Sigmoid colon (tissue), 4 donors: Measurements from ENCODE around the gene BAIAP3.

Experiments
- EP300 ChIP-seq, 4 donors: sonication (generic); formaldehyde crosslinking; IDR thresholded peaks; one replicate each; pipeline ENCODE4 v1.6.1; 2017; ENCODE audit warnings: antibody characterized with exemption in 4 of 4
- POLR2A ChIP-seq, 2 donors: fragments of 450-650 bp; IDR thresholded peaks; one replicate each; pipeline ENCODE4 v1.6.1; 2016; ENCODE audit warnings: antibody characterized with exemption in 2 of 2, mild to moderate bottlenecking in 2 of 2, moderate library complexity in 2 of 2
- TF ChIP-seq, protein P1 (sequence below), 4 experiments: fragments of 450-650 bp in 3 of 4; fragments of 200-600 bp in 1 of 4; IDR thresholded peaks; one replicate each; pipeline ENCODE4 v1.5.1; 2016 to 2019; ENCODE audit warnings: antibody characterized with exemption in 4 of 4, mild to moderate bottlenecking in 3 of 4, moderate library complexity in 2 of 4

DNA sequence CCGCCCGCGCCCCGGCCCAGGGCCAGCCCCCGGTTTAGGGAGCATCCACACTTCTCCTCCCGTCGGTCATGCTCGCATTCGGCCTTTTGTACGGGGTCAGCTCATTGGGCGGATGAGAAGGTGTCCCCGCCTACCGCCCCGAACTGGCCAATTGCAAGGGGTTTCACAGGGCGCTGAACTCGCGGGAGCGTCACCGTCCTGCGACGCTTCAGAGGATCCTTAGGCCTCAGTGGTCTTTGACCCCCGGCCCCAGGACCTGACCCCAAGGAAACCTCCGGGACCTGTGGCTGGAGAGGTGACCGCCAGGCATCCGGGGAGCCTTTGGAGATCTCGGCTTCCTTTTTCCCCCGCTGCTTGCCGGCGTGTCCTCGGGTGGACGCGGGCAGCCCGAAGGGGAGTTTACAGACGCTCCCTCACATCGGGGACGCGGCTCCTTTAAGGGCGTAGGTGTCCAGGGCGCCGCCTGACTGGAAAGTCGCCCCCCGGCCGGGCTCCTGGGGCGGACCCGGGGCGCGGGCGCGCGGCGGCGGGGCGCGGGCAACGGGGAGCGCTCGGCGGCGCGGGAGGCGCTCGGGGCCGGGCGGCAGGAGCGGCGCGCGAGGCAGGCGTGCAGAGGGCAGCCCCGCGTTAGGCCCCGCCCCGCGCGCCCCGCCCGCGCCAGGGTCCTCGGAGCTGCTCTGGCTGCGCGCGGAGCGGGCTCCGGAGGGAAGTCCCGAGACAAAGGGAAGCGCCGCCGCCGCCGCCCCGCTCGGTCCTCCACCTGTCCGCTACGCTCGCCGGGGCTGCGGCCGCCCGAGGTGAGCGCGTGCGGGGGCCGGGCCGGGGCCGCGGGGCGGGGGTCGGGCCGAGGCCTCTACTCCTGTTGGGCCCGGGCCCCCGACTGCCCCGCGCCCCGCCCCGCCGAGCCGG is 24.2 kb upstream of the BAIAP3 start, which contains the start of gene UBE2I:
- TF ChIP-seq, protein P1, sequence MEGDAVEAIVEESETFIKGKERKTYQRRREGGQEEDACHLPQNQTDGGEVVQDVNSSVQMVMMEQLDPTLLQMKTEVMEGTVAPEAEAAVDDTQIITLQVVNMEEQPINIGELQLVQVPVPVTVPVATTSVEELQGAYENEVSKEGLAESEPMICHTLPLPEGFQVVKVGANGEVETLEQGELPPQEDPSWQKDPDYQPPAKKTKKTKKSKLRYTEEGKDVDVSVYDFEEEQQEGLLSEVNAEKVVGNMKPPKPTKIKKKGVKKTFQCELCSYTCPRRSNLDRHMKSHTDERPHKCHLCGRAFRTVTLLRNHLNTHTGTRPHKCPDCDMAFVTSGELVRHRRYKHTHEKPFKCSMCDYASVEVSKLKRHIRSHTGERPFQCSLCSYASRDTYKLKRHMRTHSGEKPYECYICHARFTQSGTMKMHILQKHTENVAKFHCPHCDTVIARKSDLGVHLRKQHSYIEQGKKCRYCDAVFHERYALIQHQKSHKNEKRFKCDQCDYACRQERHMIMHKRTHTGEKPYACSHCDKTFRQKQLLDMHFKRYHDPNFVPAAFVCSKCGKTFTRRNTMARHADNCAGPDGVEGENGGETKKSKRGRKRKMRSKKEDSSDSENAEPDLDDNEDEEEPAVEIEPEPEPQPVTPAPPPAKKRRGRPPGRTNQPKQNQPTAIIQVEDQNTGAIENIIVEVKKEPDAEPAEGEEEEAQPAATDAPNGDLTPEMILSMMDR (IDR thresholded peaks at IDR 0.05) = no peak
- TF ChIP-seq EP300 (IDR thresholded peaks at IDR 0.05) = no peak
- no peak for TF ChIP-seq POLR2A (IDR thresholded peaks at IDR 0.05)
